ENCODE data around the gene GRIA1. TPM values are rescaled to one million over a fixed set of nuclear protein-coding genes. Genes with fewer than 3 reads are reported as not detected.

Gene GRIA1
- total and polyA plus RNA-seq, 2 of the 13 experiments (the other 11 are each of a cell fraction or from before 2014, with no cell fraction given) = not detected

DNA sequence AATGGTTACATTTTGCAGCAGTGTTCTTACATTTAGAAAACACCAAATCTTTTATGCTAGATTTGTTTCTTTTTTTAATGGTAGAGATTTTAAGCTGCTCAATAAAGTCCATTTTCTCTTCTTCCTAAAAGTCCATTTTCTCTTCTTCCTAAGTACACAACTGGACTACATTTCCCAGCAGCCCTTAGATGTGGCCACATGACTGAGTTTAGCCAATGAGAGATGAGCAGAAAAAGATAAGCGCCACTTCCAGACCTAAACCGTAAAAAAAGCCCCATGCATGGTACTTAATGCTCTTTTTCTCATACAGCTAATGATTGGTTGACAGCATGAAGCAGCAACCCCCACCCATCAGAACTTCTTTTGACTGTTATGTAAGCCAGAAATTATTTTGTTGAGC lies 341.5 kb downstream of the GRIA1 start (continued):
- TF ChIP-seq PRPF4 (IDR thresholded peaks at IDR 0.05; ENCODE audit: low read depth, low read length, poor library complexity, severe bottlenecking) (no peak), ZNF143 (CRISPR knock-in tag; IDR thresholded peaks at IDR 0.05) (peak; percentile 83), CBFB (CRISPR knock-in tag; IDR thresholded peaks at IDR 0.05) (no peak), KAT8 (CRISPR knock-in tag; IDR thresholded peaks at IDR 0.05) (no peak), EZH2 (conservative IDR thresholded peaks at IDR 0.05; ENCODE audit: low read depth, low read length) (no peak), ZFP36L2 (CRISPR knock-in tag; IDR thresholded peaks at IDR 0.05) (no peak), ZNF337 (CRISPR knock-in tag; IDR thresholded peaks at IDR 0.05; ENCODE audit: borderline replicate concordance, low read depth) (no peak), ZNF543 (CRISPR knock-in tag; IDR thresholded peaks at IDR 0.05) (no peak), FOXM1 (CRISPR knock-in tag; IDR thresholded peaks at IDR 0.05) (no peak), RFX3 (CRISPR knock-in tag; IDR thresholded peaks at IDR 0.05) (no peak), ZMYM4 (CRISPR knock-in tag; IDR thresholded peaks at IDR 0.05) (no peak), CEBPB (IDR thresholded peaks at IDR 0.05; ENCODE audit: borderline replicate concordance, low read depth, low read length) (no peak), NCOR1 (IDR thresholded peaks at IDR 0.05; ENCODE audit: borderline replicate concordance, low read length) (no peak), ZNF224 (CRISPR knock-in tag; IDR thresholded peaks at IDR 0.05) (no peak), ZNF619 (CRISPR knock-in tag; IDR thresholded peaks at IDR 0.05) (no peak), RARA (CRISPR knock-in tag; IDR thresholded peaks at IDR 0.05) (no peak), GATAD1 (CRISPR knock-in tag; IDR thresholded peaks at IDR 0.05) (no peak), NFYC (CRISPR knock-in tag; IDR thresholded peaks at IDR 0.05) (peak; percentile 80), ZNF678 (CRISPR knock-in tag; IDR thresholded peaks at IDR 0.05) (no peak), THAP11 (CRISPR knock-in tag; IDR thresholded peaks at IDR 0.05) (peak; percentile 93)
- TF ChIP-seq, protein P1, sequence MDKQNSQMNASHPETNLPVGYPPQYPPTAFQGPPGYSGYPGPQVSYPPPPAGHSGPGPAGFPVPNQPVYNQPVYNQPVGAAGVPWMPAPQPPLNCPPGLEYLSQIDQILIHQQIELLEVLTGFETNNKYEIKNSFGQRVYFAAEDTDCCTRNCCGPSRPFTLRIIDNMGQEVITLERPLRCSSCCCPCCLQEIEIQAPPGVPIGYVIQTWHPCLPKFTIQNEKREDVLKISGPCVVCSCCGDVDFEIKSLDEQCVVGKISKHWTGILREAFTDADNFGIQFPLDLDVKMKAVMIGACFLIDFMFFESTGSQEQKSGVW (CRISPR knock-in tag; IDR thresholded peaks at IDR 0.05; ENCODE audit: borderline replicate concordance) = no peak
- TF ChIP-seq, protein P2, sequence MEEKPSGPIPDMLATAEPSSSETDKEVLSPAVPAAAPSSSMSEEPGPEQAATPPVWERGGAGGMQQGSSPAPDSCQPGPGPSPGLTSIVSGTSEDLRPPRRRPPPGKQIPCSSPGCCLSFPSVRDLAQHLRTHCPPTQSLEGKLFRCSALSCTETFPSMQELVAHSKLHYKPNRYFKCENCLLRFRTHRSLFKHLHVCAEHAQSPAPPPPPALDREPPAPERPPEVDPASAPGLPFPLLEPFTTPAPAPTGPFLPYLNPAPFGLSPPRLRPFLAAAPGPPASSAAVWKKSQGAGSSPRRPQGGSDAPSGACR (CRISPR knock-in tag; IDR thresholded peaks at IDR 0.05) = no peak
- TF ChIP-seq, protein P3, sequence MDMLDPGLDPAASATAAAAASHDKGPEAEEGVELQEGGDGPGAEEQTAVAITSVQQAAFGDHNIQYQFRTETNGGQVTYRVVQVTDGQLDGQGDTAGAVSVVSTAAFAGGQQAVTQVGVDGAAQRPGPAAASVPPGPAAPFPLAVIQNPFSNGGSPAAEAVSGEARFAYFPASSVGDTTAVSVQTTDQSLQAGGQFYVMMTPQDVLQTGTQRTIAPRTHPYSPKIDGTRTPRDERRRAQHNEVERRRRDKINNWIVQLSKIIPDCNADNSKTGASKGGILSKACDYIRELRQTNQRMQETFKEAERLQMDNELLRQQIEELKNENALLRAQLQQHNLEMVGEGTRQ (IDR thresholded peaks at IDR 0.05; ENCODE audit: low read depth, low read length) = no peak
- TF ChIP-seq, protein P3 (CRISPR knock-in tag; IDR thresholded peaks at IDR 0.05; ENCODE audit: borderline replicate concordance) = peak; percentile 80; the same call in 1 of the 2 replicates
- TF ChIP-seq, protein P4, sequence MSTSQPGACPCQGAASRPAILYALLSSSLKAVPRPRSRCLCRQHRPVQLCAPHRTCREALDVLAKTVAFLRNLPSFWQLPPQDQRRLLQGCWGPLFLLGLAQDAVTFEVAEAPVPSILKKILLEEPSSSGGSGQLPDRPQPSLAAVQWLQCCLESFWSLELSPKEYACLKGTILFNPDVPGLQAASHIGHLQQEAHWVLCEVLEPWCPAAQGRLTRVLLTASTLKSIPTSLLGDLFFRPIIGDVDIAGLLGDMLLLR (CRISPR knock-in tag; IDR thresholded peaks at IDR 0.05) = no peak
- TF ChIP-seq, protein P5, sequence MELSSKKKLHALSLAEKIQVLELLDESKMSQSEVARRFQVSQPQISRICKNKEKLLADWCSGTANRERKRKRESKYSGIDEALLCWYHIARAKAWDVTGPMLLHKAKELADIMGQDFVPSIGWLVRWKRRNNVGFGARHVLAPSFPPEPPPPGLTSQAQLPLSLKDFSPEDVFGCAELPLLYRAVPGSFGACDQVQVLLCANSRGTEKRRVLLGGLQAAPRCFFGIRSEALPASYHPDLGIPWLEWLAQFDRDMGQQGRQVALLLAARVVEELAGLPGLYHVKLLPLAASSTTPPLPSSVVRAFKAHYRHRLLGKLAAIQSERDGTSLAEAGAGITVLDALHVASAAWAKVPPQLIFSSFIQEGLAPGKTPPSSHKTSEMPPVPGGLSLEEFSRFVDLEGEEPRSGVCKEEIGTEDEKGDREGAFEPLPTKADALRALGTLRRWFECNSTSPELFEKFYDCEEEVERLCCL (CRISPR knock-in tag; IDR thresholded peaks at IDR 0.05; ENCODE audit: borderline replicate concordance) = no peak
